ENCODE data around the gene MASP2. TPM values are rescaled to one million over a fixed set of nuclear protein-coding genes. Genes with fewer than 3 reads are reported as not detected.

Gene MASP2
- total and polyA plus RNA-seq, 2 donors (not counting 1 experiment from before 2014, with no cell fraction given), result 0.06 TPM; not detected in 1

DNA sequence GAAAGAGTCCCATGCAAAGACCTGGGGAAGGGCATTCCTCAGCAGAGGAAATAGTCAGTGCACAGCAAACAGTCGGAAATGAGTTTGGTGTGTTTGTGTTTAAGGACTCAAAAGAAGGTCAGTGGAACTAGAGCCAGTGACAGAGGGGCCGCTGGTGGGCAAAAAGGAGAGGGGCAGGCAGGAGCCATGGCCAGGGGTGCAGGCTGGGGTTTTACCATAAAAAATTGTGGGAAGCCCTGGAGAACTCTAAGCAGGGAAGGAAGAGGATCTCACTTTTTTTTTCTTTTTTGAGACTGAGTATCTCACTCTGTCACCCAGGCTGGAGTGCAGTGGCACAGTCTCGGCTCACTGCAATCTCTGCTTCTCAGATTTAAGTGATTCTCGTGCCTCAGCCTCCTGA is 68.3 kb downstream of the MASP2 start:
- H3K36me3 ChIP-seq (replicated peaks in 1 of 2; ENCODE audit: control extremely low read depth in 1 of 2, control insufficient read depth in 1 of 2, extremely low read depth in 1 of 2, insufficient read depth in 2 of 2, low read length in 1 of 2), result no peaks in the 10 kb centered on the region
- TF ChIP-seq, protein P1, sequence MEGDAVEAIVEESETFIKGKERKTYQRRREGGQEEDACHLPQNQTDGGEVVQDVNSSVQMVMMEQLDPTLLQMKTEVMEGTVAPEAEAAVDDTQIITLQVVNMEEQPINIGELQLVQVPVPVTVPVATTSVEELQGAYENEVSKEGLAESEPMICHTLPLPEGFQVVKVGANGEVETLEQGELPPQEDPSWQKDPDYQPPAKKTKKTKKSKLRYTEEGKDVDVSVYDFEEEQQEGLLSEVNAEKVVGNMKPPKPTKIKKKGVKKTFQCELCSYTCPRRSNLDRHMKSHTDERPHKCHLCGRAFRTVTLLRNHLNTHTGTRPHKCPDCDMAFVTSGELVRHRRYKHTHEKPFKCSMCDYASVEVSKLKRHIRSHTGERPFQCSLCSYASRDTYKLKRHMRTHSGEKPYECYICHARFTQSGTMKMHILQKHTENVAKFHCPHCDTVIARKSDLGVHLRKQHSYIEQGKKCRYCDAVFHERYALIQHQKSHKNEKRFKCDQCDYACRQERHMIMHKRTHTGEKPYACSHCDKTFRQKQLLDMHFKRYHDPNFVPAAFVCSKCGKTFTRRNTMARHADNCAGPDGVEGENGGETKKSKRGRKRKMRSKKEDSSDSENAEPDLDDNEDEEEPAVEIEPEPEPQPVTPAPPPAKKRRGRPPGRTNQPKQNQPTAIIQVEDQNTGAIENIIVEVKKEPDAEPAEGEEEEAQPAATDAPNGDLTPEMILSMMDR (IDR thresholded peaks at IDR 0.05), result no peak
- TF ChIP-seq EZH2 (IDR thresholded peaks at IDR 0.05; ENCODE audit: borderline replicate concordance, insufficient read depth, low read depth, low read length, poor library complexity, severe bottlenecking), result no peak
- WGBS (ENCODE audit: insufficient coverage), result 69% methylated on average over 4 of the region's 4 CpGs
- H3K9me3 Mint-ChIP-seq (ENCODE audit: insufficient read depth), result no peaks in the 10 kb centered on the region
- intact Hi-C loops (cut with micrococcal nuclease), result no loop called here
- peaks cover 0 to 18% (median 2%) of the 10 kb centered on the region in 4 experiments for H3K27me3 ChIP-seq (replicated peaks in 1 of 4; ENCODE audit: control extremely low read depth in 1 of 4, control insufficient read depth in 3 of 4, insufficient read depth in 4 of 4, low read length in 3 of 4)
- no peak overlapping the region for H3K27ac Mint-ChIP-seq
- no peak overlapping the region for H3K27ac ChIP-seq (ENCODE audit: low read length in 2 of 2)
- H3K4me1 ChIP-seq (ENCODE audit: control insufficient read depth in 2 of 2, insufficient read depth in 2 of 2, low read length in 2 of 2), result no peaks in the 10 kb centered on the region
- H4K20me1 ChIP-seq (ENCODE audit: control insufficient read depth, insufficient read depth, low read length, poor library complexity, severe bottlenecking), result no peaks in the 10 kb centered on the region
- no peak overlapping the region for H3K4me3 Mint-ChIP-seq
- no peaks in the 10 kb centered on the region for H3K4me1 Mint-ChIP-seq
- CTCF ChIA-PET, result no interaction called here
- H3K4me3 ChIP-seq (ENCODE audit: control extremely low read depth in 1 of 5, extremely low read depth in 1 of 5, insufficient read depth in 1 of 5, low read depth in 2 of 5, low read length in 4 of 5), result no peak overlapping the region
- POLR2A ChIA-PET, result no interaction called here
- H3K9me3 ChIP-seq (ENCODE audit: control extremely low read depth in 1 of 3, control insufficient read depth in 2 of 3, insufficient read depth in 1 of 3, low read length in 2 of 3), result no peaks in the 10 kb centered on the region
- no peaks in the 10 kb centered on the region for H3K79me2 ChIP-seq (ENCODE audit: control insufficient read depth, insufficient read depth, low read length)
- H3K9ac ChIP-seq (ENCODE audit: low read length), result no peak overlapping the region
- no peak overlapping the region for H3K4me2 ChIP-seq (replicated peaks; ENCODE audit: low read depth, low read length, poor library complexity, severe bottlenecking)
- no peak for ATAC-seq (ENCODE audit: low read depth)
- H3K27me3 Mint-ChIP-seq, result peaks cover 26% of the 10 kb centered on the region
- H2AFZ ChIP-seq (ENCODE audit: insufficient read depth, low read depth, low read length, poor library complexity, severe bottlenecking), result no peak overlapping the region
- no peak for DNase-seq

Other genes starting within 250 kb of the MASP2 start
- gene TARDBP, start 34.6 kb downstream of the MASP2 start, total RNA-seq, result 222 and 226 TPM in 2 replicates
- 85.2 and 280 TPM in 2 replicates for gene TARDBP, start 34.6 kb downstream of the MASP2 start, polyA plus RNA-seq
- gene SRM, start 12.8 kb upstream of the MASP2 start, total RNA-seq, result 38.9 and 39.4 TPM in 2 replicates
- 60.5 and 79.2 TPM in 2 replicates for gene SRM, start 12.8 kb upstream of the MASP2 start, polyA plus RNA-seq
- gene EXOSC10, start 52.6 kb upstream of the MASP2 start, total RNA-seq, result 118 and 119 TPM in 2 replicates
- 83.4 and 135 TPM in 2 replicates for gene EXOSC10, start 52.6 kb upstream of the MASP2 start, polyA plus RNA-seq
- gene ANGPTL7, start 142.1 kb upstream of the MASP2 start, total RNA-seq, result not detected in 2 replicates
- not detected in 2 replicates for gene ANGPTL7, start 142.1 kb upstream of the MASP2 start, polyA plus RNA-seq
- gene MTOR, start 215.3 kb upstream of the MASP2 start, total RNA-seq, result 50.7 and 52.3 TPM in 2 replicates
- 30.3 and 30.7 TPM in 2 replicates for gene MTOR, start 215.3 kb upstream of the MASP2 start, polyA plus RNA-seq
- 28.1 and 30.9 TPM in 2 replicates for gene UBIAD1, start 226.0 kb upstream of the MASP2 start, total RNA-seq
- 17.1 and 17.8 TPM in 2 replicates for gene UBIAD1, start 226.0 kb upstream of the MASP2 start, polyA plus RNA-seq